ENCODE results near the gene GIN1.
A peak's percentile ranks its signal among the peaks of the same experiment; 100 is the strongest.
"Not testable (repeated sequence)": the region's sequence is repeated elsewhere in the genome, so short reads cannot be mapped to it uniquely, and the experiment has no call there.

GIN1 gene, protein sequence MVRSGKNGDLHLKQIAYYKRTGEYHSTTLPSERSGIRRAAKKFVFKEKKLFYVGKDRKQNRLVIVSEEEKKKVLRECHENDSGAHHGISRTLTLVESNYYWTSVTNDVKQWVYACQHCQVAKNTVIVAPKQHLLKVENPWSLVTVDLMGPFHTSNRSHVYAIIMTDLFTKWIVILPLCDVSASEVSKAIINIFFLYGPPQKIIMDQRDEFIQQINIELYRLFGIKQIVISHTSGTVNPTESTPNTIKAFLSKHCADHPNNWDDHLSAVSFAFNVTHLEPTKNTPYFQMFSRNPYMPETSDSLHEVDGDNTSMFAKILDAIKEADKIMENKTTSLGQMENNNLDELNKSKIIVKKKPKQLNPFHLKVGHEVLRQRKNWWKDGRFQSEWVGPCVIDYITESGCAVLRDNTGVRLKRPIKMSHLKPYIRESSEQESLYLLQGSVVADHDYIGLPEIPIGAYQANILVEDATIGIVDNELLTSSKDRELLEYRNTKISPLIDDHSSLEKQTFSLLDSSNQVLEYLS

DNA sequence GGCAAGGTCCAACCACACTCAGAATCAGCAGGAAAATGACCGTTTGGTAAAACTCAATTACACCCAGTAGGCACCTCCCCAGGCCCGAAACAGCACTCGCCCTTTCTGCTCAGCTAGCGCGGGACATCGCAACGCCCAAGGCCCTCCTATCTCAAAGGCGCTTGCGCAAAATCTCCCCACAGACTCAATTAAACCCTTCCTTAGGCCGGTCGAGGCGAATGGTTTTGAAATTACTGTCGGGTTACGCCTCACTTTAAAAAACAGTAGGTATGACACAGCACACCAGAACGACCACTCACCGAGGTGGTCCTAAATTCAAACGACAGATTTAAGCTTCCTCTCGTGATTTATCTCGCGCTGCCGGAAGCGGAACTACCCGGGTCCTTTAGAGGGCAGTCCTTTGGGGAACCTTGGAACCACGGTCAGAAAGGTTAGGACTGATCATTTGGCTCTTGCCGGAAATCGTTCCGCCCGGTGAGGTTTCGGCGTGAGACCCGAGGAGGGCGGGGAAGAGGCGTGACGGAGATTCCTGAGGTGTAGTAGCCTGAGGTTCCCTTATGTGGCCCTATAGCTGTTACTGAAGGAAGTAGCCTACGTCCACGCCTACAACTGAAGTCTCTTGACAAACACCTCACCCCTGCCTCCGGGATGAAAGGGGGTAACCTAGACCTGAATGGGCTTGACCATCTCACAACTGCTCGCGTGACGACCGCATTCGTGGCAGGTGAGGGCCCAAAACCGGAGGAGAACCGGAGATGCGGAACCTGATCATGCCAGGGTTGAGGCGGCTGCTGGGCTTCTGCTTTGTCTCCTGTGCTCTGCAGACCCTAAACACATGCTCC lies at the start of gene GIN1, which contains the start of gene PPIP5K2:
Gene GIN1, minus strand, starts transcription at position 374 of the 842 bp plus-strand sequence. CDS start 11,431 bp downstream, outside the sequence.
Gene PPIP5K2, plus strand, starts transcription at position 537 of the 842 bp plus-strand sequence. CDS start 9,289 bp downstream, outside the sequence.
- DNase-seq, result peak; percentile 95

DNA sequence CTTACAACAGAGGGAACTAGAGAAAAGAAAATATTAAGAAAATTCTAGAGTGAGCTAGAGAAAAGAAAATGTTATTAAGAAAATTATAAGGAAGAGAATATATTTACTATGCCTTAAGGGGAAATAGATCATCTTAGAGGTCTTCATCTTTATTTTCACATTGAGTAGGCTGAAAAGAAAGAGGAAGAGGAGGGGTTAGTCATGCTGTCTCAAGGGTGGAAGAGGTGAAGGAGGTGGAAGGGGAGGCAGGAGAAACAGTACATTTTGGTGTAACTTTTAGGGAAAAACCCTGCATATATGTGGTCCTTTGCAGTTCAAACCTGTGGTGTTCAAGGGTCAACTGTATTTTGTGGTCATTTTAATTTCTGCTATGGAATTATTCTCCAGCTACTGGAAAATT lies 46.8 kb upstream of the GIN1 start:
- DNase-seq, result no peak

DNA sequence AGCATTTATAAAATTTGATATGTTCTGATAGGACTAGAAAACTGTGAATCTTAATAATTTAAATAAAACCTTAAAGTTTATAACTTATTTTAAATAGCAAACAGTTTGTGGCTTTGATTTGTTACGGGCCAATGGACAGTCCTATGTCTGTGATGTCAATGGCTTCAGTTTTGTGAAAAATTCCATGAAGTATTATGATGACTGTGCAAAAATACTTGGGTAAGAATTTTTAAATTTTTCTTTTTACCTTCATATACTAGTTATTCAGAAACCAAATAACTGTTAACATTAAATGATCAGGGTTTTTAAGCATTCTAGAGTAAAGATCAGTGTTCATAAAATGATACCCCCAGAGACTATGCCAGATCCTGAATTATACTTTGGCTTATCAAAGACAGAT lies 31.2 kb upstream of the GIN1 start:
- no peak for DNase-seq

DNA sequence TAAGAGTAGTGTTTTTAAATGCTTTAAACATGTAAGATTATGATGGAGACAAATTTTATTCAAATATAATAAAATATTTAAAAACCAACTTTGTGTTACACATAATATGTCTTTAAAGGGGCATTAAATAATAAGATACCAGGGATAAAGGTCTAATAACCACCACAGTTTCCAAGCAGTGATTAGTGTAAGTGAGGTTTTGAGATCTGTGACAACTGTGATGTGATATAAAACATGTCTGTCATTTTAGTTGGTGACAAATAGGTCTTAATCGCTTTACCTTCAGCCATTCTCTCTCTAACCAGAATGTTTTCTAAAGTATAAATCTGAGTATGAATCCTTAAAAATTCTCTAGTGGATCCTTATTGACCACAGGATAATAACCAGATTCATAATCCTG lies 28.3 kb upstream of the GIN1 start:
- DNase-seq, result no peak

DNA sequence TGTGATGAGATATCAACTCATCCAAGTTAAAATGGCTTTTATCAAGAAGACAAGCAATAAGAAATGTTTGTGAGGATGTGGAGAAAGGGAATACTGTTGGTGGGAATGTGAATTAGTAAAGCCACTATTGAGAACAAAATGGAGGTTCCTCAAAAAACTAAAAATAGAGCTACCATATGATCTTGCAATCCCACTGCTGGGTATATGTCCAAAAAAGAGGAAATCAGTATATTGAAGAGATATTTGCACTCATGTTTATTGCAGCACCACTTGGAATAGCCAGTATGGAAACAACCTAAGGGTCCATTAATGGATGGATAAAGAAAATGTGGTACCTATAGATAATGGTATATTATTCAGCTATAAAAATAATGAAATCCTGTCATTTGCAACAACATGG lies 25.3 kb upstream of the GIN1 start:
- DNase-seq, result no peak

DNA sequence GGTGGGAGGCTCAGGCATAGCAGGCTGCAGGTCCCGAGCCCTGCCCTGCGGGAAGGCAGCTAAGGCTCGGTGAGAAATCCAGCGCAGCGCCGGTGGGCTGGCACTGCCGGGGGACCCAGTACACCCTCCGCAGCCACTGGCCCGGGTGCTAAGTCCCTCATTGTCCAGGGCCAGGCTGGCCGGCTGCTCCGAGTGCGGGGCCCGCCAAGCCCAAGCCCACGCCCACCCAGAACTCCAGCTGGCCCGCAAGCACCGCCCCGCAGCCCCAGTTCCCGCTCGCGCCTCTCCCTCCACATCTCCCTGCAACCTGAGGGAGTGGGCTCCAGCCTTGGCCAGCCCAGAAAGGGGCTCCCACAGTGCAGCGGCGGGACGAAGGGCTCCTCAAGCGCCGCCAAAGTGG lies 22.2 kb upstream of the GIN1 start:
- not testable (repeated sequence) for DNase-seq

DNA sequence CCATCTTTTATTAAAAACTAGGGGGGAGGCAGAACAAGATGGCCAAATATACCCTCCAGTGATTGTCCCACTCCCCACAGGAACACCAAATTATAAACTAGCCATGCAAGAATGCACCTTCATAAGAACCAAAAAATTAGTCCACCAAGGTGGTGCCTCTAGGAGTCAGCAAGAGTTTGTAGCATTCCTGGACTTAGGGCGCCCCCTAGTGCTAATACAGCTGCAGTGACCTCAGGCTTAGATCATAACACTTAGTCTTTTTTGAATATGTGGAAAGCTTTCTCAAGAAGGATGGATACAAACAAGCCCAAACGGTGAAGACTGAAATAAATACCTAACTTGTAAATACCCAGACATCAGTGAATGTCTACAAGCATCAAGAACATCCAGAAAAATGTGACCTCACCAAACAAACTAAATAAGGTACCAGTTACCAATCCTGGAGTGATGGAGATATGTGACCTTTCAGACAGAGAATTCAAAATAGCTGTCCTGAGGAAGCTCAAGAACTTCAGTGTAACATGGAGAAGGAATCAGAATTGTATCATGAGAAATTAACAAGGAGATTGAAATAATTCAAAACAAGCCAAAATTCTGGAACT lies 19.4 kb upstream of the GIN1 start:
- DNase-seq, result peak; percentile 60

DNA sequence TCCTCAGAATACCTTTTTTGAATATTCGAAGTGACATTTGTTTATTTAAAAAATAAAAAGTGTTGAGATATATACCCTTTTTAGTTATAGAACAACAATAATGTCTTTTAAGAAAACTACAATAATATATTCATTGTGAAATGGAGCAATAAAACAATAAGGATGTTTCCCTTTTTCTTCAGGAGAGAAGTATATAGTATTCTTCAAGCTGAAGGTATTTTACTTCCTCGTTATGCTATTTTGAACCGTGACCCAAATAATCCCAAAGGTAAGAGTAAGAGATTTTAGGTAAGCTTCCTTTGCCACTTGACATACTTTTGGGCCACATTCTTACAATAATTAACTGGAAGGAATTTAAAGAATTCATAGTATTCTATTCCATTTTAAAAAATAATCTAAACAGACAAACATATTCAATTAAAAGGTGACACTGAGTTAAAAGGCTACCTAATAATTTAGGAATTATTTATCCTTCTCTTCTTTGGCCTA lies 18.3 kb upstream of the GIN1 start:
- DNase-seq, result no peak

DNA sequence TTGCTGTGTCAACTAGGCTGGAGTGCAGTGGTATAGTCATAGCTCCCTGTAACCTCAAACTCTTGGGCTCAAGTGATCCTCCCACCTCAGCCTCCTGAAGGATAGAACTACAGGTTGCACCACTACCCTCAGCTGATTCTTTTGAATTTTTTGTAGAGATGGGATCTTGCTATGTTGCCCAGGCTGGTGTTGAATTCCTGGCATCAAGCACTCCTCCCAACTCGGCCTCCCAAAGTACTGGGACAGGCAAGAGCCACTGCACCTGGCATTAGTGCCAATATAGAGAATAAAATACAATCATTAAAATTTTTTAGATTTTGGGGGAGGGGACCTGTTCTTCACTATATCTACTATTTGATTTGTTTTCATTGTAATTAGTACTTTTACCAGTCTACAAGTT lies 15.5 kb upstream of the GIN1 start:
- no peak for DNase-seq

DNA sequence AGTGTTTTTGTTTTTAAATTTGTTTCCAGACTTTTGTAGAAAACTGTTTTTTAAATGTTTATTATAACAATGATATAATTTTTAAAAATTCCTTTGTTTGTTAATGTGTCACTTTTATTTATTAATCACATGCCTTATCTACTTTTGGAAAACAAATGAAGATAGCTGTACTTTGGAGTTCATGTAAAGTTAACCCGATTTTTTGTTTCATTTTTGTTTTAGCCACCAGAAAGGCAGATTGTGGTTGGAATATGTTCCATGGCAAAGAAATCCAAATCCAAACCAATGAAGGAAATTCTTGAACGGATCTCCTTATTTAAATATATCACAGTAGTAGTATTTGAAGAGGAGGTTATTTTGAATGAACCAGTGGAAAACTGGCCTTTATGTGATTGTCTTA lies 13.3 kb upstream of the GIN1 start:
- no peak for DNase-seq

DNA sequence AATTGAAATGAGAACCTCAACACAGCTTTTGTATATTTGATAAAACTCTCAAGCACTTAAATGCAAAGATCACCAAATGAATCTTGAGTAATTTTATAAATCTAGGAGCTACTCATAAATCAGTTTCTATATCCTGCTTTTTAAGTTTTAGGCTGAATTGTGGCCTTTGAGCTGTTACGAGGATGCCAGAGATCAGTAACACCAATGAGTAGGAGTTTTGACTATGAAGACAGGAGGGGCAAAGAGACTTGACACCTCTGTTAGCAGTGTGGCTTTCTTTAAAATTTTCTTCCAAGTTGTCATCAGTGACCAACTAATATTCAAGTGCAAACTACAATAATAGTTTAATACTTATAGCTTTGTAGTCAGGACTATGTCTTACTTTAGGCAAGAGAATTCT lies 12.7 kb upstream of the GIN1 start:
- DNase-seq, result no peak

DNA sequence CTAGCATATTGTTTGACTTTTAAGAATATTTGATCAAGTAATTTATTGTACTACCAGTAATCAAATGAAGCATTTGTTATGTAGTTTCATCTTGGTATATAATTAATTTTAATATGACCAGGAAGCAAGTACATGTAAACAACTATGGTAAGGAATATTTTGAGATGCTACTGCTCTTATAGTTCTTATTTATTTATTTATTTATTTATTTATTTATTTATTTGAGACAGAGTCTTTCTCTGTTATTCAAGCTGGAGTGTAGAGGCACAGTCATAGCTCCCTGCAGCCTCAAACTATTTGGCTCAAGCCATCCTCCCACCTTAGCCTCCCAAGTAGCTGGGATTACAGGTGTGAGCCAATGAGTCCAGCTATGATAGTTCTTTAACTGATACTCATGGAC lies 8.3 kb upstream of the GIN1 start:
- DNase-seq, result no peak

DNA sequence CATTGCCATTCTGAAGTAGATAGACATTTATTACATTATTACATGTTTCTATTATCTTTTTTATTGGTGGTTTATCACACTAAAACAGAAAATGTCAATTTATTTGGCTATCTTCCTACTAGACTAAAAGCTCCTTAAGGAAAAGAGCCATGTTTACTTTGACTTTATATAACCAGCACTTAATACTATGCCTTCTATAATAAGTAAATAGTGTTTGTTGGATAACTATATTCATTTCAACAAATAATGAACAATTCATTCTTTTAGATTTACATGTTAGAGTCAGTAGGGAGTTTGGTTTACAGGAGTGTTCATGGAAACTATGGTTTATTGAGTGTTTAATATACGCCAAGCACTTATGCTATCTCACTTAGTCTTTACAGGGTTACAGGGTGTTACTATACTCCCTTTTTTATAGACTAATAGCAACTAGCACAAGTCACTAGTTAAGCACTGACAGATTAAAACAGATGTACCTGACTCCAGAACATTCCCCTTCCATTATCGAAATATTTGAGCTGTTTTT lies 7.4 kb upstream of the GIN1 start:
- DNase-seq, result no peak

DNA sequence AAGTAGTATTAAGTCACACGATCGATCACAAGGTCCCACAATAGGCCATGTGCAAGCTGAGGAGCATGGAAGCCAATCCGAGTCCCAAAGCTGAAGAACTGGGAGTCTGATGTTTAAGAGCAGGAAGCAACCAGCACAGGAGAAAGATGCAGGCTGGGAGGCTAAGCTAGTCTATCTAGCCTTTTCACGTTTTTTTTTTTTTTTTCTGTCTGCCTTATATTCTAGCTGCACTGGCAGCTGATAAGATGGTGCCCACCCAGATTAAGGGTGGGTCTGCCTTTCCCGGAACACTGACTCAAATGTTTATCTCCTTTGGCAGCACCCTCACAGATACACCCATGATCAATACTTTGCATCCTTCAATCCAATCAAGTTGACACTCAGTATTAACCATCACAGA lies 6.6 kb upstream of the GIN1 start:
- no peak for DNase-seq

DNA sequence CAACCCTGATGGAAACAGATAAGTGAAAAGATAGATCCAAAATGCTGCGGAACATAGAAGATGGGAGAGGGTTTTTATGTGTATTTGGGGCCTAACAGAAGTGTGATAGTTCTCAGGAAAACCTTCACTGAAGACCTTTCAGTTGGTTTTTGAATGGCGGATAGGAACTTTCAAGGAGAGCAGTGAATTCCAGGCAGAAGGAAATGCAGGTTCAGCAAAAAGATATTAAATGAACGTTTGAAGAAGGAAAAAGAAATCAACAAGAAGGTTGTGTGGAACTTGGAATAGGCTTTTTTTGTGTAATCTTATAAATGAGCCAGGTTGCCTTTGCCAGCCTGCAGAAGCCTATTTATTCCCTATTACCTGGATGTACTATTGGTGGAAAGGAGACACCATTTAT lies 2.3 kb upstream of the GIN1 start:
- DNase-seq, result no peak

DNA sequence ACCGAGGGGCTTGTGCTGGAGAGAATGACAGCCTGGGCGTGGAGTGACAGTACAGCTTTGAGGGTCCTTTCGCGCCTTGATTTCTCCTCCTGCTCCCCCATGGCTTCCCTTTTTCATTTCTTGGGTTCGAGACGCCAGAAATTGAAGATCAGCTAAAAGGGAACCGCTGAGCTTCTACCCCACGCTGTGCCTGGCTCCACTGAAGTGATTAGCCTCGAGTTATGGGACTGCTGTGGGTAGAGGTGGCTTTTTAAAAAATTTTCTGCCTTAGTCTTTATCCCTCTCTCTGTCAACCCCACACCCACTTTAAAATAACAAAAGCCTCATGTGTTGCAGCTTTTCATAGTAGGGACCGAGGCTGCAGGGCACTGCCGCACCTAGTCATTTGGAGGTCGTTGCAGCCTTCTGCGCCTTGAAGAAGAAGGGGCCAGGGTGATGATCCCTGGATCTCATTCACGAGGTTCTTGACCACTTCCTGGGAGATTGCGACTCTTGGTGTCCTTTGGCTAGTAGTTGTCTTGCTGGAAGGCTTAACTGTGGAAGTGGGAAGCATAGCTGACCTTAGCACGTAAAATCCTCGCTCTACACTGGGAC lies 766 bp upstream of the GIN1 start:
- no peak for DNase-seq

DNA sequence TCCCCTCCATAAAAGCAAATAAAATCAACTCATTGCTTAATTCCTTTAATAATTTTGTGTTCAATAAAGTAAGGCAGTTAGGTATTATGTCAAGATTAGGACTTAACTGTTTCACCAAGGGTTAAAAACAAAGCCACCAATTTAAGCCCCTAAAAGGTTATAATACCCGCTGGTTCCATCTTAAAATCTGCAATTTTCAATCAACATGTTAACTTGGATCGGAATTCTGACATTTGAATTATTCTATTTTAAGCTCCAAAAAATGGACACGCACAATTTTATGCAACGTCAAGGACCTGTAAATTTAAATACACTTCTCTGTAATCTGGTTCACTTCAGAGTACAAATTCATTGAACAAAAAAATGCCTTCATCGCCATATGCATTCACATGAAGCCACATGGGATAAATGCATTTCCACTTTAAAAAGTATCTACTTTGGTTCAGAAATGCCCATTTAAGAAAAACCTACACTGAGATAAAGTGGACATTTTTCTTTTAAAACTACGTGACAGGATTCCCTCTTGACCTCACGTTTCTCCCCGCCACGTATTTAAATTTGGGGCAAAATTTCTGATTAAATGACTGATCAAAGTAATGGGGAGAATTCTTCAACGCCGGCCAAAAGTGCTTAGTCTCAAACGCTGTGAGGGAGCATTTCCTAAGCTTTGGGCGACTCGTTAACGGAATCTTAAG lies 721 bp downstream of the GIN1 start:
- DNase-seq, result no peak

DNA sequence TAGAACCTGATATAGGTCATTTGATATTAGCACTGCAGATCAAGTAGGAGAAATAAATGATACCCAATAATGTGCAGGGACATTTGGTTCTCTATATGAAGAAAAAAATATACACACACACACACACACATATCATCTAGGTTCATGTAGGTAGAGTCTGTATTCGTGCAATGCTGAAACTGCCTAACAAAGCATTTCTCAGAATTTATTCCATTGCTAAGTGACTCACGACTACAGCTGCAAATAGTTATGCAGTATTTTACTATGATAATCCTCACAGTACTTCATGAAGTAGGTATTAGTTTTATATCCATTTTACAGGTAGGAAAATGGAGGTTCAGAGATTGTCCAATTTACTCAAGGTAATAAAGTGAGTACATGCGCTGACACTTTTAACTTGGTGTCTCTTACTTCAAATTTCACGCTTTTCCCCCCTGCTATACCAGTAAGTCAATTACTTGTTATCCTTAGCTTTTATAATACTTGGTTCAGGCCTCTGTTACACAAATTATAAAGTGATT lies 2.4 kb downstream of the GIN1 start:
- no peak for DNase-seq

DNA sequence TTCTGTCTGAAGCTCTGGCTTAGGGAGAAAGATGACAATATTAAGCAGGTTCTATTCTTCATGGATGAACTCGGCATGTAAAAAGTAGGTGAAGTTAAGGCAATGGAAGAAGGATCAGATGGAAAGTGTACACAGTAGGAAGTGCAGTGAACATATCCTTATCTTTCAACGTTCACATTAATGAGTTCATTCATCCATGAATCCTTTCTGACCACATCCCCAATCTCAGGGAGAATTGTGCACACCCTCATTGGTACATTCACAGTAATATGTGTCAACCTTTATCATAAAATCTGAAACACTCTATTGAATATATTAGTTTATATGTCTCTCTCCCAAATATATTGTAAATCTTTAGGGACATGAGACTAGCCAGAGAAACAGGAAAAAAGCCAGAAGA lies 5.5 kb downstream of the GIN1 start:
- DNase-seq, result no peak

DNA sequence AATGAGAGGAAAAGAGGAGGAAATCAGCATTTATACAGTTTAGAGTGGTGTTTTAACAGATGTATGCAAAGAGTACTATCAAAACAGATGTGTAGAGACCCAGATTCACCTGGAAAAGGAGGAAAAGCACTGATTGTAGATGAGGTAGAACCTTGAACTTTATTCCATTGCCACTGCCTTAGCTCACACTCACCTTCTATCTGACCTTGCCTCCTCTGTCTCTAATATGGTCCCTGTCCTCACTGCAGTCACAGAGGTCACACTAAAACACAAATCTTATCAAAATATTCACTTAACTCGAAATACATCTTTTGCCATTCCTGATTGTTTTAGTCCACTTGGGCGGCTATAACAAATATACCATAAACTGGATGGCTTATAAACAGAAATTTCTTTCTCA lies 7.0 kb downstream of the GIN1 start:
- DNase-seq, result no peak

DNA sequence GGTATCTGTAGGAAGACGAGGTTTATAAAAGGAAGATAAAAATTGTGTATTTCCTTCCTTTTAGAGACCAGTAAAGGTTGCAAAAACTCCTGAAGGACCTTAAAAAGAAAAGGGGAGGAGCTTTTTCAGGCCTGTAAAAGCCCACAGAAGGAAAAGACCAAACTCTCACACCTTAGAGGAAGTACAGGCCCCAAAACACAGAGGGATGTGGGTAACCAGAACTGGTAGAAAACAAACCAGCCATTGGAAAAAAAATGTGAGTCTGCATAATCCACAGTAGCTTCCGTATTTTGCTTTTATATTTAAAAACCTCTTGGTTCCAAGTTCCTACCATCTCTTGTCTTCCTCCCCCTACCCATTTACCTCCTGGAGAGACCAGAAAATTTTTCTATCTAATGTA lies 8.5 kb downstream of the GIN1 start:
- no peak for DNase-seq

DNA sequence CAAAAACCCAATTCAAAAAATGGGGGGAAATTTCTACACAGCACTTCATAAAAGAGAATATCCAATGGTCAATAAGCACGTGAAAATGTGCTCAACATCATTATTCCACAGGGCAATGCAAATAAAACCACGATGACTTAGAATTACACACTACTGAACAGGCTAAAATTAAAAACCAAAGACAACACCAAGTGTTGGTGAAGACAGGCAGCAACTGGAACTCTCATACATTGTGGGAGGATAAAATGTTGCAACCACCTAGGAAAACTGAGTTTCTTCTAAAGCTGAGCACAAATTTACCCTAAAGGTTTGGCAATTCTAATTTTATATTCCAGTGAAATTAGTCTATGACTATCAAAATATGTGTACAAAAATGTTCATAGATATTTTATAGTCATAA lies 9.5 kb downstream of the GIN1 start:
- no peak for DNase-seq
